SKM-1 (cell line): ENCODE measurements around the gene ZMIZ1.

ENCODE experiments used
- DNase-seq: peaks from one replicate; lab custom pipeline; 2025; ENCODE audit not compliant: unreplicated experiment; lab: John Stamatoyannopoulos, UW

The ZMIZ1 gene

DNA sequence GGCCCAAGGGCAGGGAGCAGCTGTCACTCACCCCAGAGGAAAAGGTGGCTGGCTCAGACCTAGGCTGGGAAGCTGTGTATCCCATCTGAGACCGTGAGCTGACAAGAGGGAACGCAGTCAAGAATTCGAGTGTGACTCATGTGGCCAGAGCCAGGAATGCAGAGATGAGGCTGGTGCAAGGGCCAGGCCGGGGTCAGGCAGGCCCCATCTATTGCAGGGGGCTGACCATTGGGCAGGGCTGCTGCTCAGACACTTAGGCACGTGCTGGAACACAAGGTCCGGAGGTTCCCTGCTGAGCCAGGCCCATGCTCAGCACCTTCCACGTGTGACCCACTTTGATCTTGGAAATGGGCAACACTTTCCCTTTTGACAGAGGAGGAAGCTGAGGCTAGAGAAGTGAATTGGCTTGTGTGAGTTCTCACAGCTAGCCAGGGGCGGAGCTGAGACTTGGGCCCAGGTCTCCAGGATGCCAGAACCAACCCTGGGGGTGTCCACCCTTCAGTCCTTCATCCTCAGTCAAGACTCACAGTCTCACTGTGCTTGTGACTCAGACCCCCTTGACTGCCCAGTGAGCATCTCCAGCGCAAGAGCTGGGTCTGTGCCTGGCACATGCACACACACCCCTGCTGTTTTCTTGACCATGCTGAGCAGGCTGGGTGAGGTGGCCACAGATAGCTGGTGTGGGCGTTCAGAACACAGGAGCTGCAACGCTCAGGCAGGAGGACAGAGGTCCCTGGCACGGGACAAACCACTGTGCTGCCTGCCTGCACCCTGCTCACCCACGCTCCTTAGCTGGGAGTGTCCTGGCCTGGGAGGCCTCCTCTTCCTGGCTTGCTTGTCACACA, 230.9 kb downstream of the ZMIZ1 start:
- no peak for DNase-seq

- no peak for DNase-seq
Measured at GRCh38 chr10:79300711-79301110, 231.9 kb downstream of the ZMIZ1 start.

DNA sequence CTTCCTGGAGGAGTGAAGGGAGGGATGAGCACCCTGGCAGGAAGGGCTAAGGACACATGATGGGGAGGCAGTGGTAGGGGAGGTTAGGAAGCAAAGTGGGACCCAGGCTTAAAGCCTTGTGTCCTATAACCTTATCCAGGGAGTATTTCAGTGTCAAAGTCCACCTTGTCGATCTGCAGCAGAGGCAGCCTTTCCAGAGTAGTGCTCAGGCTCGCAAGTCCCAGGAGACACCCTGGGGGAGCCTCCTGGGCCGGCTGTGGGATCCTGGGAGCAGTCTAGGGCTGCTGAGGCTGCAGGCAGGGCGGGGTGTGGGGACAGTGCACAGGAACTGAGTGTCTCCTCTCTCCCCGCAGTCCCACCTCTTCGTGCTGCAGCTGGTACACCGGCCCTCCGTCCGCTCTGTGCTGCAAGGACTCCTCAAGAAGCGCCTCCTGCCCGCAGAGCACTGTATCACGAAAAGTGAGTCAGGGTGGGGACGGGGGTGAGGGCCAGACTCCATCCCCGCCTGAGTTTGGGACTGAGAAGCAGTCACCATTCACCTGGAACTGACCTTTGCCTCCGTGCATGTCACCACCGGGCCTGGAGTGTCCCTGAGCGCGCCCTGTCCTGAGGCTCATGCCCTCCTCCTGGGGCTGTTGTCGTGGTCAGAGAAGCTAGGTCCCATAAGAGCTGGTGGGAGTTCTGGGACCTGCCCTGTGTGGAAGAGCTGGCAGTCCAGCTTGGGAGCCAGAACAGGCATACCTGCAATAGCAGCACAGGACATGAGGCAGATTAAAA, 233.2 kb downstream of the ZMIZ1 start:
- no peak for DNase-seq

GRCh38 chr10:79303631-79304478, 235.1 kb downstream of the ZMIZ1 start:
- DNase-seq, result no peak

GRCh38 chr10:79304479-79305087, 235.8 kb downstream of the ZMIZ1 start:
- DNase-seq, result no peak

- DNase-seq, result no peak
Measured at GRCh38 chr10:79305515-79305914, 236.7 kb downstream of the ZMIZ1 start.

- DNase-seq, result no peak
Measured at GRCh38 chr10:79305988-79306387, 237.2 kb downstream of the ZMIZ1 start.

DNA sequence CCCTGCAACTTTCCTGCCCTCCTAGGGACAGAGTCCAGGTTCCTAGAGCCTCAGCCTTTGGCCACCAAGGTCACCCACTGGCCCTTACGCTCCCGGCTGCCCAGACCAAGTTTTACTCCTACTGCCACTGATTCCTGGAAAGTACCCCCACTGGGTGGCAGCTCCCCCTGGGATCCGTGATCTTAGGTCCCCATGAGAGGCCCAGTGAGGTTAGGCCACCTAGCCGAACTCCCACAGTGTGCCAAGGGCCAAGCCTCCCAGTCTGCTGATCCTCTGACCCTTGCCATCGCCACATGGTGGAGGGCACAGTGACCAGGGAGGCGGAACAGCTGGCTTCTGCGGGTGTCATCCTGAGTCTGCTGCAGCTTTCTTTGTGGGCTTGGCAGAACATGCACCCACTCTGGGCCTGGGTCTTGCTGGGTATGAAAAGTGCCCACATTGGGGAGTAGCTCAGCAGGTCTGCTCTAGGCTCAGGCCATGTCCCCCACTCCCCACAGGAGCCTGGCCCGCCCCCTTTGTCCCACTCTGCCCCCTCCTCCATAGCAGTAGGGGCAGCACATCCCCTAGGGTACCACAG, 238.0 kb downstream of the ZMIZ1 start:
- DNase-seq, result no peak

- no peak for DNase-seq
Measured at GRCh38 chr10:79308016-79308415, 239.2 kb downstream of the ZMIZ1 start.

GRCh38 chr10:79308969-79309665, 240.4 kb downstream of the ZMIZ1 start:
- DNase-seq, result no peak

DNA sequence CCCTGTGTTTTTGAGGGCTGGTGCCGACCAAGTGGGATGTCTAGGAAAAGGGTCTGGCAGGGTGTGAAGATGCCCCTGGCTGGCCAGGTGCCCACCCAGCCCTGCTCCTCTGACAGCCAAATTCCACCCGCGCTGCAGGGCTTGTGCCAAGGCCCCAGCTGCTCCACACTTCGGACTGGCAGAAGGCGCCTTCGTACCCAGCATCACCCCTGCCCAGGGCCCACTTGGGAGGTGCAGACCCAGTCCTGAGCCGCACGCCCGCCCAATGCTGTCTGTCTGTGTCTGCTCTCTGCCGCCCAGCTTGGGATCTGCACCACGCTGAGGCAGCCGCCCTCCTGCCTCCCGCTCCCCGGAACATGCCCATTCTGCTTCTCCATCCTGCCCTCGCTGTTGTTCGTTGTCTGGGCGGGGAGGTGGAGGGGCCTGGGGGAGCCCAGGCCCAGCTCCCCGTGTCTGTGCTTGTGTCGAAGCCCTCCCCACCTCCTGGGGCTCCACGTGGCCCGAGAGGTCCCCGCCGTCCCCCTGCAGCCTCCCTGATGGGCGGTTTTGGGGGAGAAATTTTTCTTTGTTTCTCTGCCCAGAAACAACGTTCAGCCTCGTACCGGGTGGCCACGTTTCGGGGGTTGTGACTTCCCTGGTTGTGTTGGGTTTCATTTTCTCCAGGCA, 241.6 kb downstream of the ZMIZ1 start:
- DNase-seq, result no peak

- DNase-seq, result no peak
Measured at GRCh38 chr10:79310911-79311573, 242.3 kb downstream of the ZMIZ1 start.

- DNase-seq, result no peak
Measured at GRCh38 chr10:79311581-79312407, 243.0 kb downstream of the ZMIZ1 start.

DNA sequence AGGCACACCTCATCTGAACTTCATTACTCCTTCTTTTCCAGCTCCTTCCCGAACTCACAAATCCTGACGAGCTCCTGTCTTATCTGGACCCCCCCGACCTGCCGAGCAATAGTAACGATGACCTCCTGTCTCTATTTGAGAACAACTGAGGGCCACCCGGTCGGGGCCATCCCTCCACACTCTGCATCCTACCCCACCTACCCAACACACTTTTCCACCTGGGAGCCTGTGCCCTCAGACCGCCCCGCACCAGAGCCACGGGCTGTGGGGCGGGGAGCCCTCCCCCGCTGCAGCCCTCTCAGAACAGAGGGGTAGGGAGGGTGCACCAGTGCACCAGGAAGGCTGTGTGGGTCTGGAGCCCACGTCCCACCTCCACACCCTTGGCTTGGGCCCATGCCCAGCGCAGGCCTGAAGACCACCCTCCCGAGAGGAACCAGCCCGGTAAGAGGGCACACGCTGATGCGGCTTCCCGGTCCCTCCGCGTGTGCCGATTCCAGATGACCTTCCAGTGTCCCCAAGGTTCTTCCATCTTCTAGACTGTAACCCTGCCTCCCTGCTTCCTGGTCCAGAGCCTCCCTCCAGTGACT, 243.9 kb downstream of the ZMIZ1 start:
- no peak for DNase-seq

- DNase-seq, result no peak
Measured at GRCh38 chr10:79313320-79313719, 244.6 kb downstream of the ZMIZ1 start.

- no peak for DNase-seq
Measured at GRCh38 chr10:79313911-79314439, 245.2 kb downstream of the ZMIZ1 start.
